SK-N-SH (cell line): Measurements from ENCODE around the gene SQOR.

Experiments
- NFIC ChIP-seq: IDR thresholded peaks from 2 replicates; pipeline ENCODE4 v1.4.0; 2012; ENCODE audit warnings: borderline replicate concordance
- RAD21 ChIP-seq: IDR thresholded peaks from 2 replicates; pipeline ENCODE4 v1.6.1; 2012; ENCODE audit warnings: mild to moderate bottlenecking, low read length
- RXRA ChIP-seq: IDR thresholded peaks from 2 replicates; pipeline ENCODE4 v1.4.0; 2012; ENCODE audit warnings: low read depth, mild to moderate bottlenecking, borderline replicate concordance
- TF ChIP-seq, protein P1 (sequence below): fragments of 200-600 bp; sonication (generic); IDR thresholded peaks from 2 replicates; pipeline ENCODE4 v1.6.1; 2017; ENCODE audit warnings: antibody characterized with exemption, mild to moderate bottlenecking, moderate library complexity

DNA sequence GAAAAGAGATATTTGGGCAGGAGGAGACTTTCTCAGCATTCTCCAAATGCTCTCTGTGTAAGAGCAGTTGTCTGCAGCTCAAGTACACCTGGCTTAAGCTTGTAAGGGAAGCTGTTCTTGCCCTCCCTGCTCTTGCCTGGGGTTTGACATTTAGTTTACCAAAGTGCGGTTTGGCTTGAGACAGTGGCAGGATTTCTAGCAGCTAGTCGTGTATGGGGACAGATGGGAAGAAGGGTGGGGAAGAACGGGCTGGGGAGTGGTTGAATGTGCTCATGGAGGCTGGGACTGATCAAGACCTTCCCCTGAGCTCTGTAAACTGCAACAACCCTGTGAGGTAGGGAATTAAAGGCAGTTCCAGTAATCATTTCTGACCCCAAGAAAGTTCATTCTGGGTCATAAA, 39.8 kb downstream of the SQOR start:
- TF ChIP-seq RAD21 (no peak), RXRA (no peak), NFIC (no peak)
- TF ChIP-seq, protein P1, sequence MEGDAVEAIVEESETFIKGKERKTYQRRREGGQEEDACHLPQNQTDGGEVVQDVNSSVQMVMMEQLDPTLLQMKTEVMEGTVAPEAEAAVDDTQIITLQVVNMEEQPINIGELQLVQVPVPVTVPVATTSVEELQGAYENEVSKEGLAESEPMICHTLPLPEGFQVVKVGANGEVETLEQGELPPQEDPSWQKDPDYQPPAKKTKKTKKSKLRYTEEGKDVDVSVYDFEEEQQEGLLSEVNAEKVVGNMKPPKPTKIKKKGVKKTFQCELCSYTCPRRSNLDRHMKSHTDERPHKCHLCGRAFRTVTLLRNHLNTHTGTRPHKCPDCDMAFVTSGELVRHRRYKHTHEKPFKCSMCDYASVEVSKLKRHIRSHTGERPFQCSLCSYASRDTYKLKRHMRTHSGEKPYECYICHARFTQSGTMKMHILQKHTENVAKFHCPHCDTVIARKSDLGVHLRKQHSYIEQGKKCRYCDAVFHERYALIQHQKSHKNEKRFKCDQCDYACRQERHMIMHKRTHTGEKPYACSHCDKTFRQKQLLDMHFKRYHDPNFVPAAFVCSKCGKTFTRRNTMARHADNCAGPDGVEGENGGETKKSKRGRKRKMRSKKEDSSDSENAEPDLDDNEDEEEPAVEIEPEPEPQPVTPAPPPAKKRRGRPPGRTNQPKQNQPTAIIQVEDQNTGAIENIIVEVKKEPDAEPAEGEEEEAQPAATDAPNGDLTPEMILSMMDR, result no peak
